ENCODE measurements around the gene VPS16. TPM values are rescaled to one million over a fixed set of nuclear protein-coding genes. Genes with fewer than 3 reads are reported as not detected.

Gene VPS16
- total and polyA plus RNA-seq, 2 of the 4 experiments (the other 2 are of a cell fraction) = 38.7 to 48.0 TPM

DNA sequence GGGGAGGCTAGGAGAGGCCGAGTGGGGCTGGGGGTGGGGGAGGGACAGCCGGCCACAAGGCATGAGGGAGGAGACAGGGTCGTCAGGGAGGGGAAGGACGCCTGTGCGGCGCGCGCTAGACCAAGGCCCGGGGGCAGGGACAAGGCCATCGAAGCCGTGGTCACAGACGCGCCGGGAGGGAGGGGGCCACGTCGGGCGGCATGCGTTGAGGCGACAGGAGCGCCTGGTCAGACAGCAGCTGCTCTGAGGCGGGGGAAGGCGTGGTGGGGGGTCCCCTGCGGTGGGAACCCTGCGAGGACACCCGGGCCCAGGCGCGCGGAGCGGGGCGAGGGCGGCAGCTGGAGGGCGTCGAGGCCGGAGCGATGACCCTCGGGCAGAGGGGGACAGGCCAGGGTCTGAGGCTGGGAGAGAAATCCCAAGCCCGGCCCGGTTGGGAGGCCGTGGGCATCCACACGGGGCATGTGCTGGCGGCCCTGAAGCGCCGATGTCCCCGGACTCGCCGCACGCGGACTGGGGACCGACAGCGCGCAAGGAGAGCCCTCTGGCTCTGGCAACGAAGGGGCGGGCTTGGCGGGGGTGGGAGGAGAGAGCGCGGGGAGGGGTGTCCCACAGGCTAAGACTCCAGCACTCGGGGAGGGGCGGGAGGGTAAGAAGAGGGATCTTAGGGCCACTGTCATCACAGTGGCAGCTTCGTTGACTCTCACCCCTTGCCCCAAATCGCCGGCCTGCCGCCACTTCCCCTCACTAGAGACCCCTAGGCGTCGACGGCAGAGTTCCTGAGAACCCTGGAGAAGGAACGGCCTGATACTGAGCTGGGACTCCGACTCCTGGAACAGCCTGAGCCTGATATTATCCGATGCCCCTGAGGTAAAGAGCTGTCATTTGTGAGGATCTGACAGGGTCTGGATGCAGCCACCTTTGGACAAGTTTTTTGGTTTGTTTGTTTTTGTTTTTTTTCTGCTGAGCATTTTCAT lies 19.4 kb upstream of the VPS16 start:
- dilution Hi-C loops (cut with HindIII; ENCODE audit: low sequenced_read_pairs, unreplicated experiment) = no loop called here

More for the DNA sequence above, 19.4 kb upstream of the VPS16 start:
- peaks cover 12% of the 10 kb centered on the region for H3K9me1 ChIP-seq (ENCODE audit: insufficient read depth, low read length)
- H3K27me3 ChIP-seq (ENCODE audit: control insufficient read depth, insufficient read depth, low read length) = no peaks in the 10 kb centered on the region
- peaks cover 27% of the 10 kb centered on the region for H3K4me1 ChIP-seq (ENCODE audit: control insufficient read depth, insufficient read depth, low read length)
- peak overlapping the region; percentile 85 for H2AK9ac ChIP-seq (replicated peaks; ENCODE audit: low read depth, low read length, poor library complexity)
- H2BK5ac ChIP-seq (ENCODE audit: low read depth, low read length, poor library complexity, severe bottlenecking) = peak overlapping the region; percentile 10
- H4K20me1 ChIP-seq (ENCODE audit: insufficient read depth, low read length) = no peaks in the 10 kb centered on the region
- ATAC-seq (ENCODE audit: low read depth) = no peak
- H3K36me3 ChIP-seq (ENCODE audit: control insufficient read depth, insufficient read depth, low read length) = no peaks in the 10 kb centered on the region
- TF ChIP-seq, protein P1, sequence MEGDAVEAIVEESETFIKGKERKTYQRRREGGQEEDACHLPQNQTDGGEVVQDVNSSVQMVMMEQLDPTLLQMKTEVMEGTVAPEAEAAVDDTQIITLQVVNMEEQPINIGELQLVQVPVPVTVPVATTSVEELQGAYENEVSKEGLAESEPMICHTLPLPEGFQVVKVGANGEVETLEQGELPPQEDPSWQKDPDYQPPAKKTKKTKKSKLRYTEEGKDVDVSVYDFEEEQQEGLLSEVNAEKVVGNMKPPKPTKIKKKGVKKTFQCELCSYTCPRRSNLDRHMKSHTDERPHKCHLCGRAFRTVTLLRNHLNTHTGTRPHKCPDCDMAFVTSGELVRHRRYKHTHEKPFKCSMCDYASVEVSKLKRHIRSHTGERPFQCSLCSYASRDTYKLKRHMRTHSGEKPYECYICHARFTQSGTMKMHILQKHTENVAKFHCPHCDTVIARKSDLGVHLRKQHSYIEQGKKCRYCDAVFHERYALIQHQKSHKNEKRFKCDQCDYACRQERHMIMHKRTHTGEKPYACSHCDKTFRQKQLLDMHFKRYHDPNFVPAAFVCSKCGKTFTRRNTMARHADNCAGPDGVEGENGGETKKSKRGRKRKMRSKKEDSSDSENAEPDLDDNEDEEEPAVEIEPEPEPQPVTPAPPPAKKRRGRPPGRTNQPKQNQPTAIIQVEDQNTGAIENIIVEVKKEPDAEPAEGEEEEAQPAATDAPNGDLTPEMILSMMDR (conservative IDR thresholded peaks at IDR 0.05; ENCODE audit: low read depth, low read length) = no peak
- TF ChIP-seq MAFK (IDR thresholded peaks at IDR 0.05; ENCODE audit: low read depth, low read length) (no peak), RCOR1 (IDR thresholded peaks at IDR 0.05; ENCODE audit: insufficient replicate concordance, low read length) (no peak), MAZ (IDR thresholded peaks at IDR 0.05; ENCODE audit: borderline replicate concordance, low read depth, low read length) (no peak), RFX5 (IDR thresholded peaks at IDR 0.05; ENCODE audit: low read depth, low read length) (no peak), NFE2L2 (IDR thresholded peaks at IDR 0.05; ENCODE audit: low read depth, low read length) (no peak), BHLHE40 (IDR thresholded peaks at IDR 0.05; ENCODE audit: low read depth, low read length) (no peak), MXI1 (IDR thresholded peaks at IDR 0.05; ENCODE audit: borderline replicate concordance, low read depth, low read length) (no peak)
- TF ChIP-seq, protein P2, sequence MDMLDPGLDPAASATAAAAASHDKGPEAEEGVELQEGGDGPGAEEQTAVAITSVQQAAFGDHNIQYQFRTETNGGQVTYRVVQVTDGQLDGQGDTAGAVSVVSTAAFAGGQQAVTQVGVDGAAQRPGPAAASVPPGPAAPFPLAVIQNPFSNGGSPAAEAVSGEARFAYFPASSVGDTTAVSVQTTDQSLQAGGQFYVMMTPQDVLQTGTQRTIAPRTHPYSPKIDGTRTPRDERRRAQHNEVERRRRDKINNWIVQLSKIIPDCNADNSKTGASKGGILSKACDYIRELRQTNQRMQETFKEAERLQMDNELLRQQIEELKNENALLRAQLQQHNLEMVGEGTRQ (IDR thresholded peaks at IDR 0.05; ENCODE audit: low read depth, low read length) = no peak
- peak overlapping the region; percentile 86; the same call in 1 of the 2 replicates for H4K5ac ChIP-seq (ENCODE audit: low read depth, low read length)
- peak overlapping the region; percentile 69 for H2AK5ac ChIP-seq (ENCODE audit: low read depth, low read length)
- POLR2A ChIA-PET (ENCODE audit: unreplicated experiment) = no interaction called here
- in situ Hi-C loops (cut with MboI; ENCODE audit: low sequenced_read_pairs) = loop anchor here (25.0 kb wide), 1 partner anchor 709 kb away; the partner anchor contains the start of gene STK35
- CTCF ChIA-PET = no interaction called here
- BruUV-seq (replicated peaks) = no TSS peak
- H3K23ac ChIP-seq (ENCODE audit: low read depth, low read length) = no peak overlapping the region
- H2AFZ ChIP-seq (replicated peaks; ENCODE audit: low read length, poor library complexity) = peak overlapping the region; percentile 91
- H3K9me3 ChIP-seq (ENCODE audit: control insufficient read depth, insufficient read depth, low read length) = no peaks in the 10 kb centered on the region
- peak overlapping the region; percentile 99 for H3K27ac ChIP-seq (ENCODE audit: insufficient read depth, low read length)
- no peak overlapping the region for H3K4me2 ChIP-seq (ENCODE audit: low read depth, low read length)
- peak overlapping the region; percentile 91 for H4K91ac ChIP-seq (ENCODE audit: insufficient read depth, low read depth, low read length)
- peak overlapping the region; percentile 45; the same call in 1 of the 3 replicates for H2BK15ac ChIP-seq (ENCODE audit: low read depth, low read length)
- peak overlapping the region; percentile 91; the same call in 1 of the 2 replicates for H3K18ac ChIP-seq (ENCODE audit: low read depth, low read length)
- no peak overlapping the region for H3K56ac ChIP-seq (ENCODE audit: extremely low read depth, insufficient read depth, low read length)
- H3K14ac ChIP-seq (replicated peaks; ENCODE audit: low read depth, low read length) = no peak overlapping the region
- no peak overlapping the region for H3K4me3 ChIP-seq (ENCODE audit: insufficient read depth, low read depth, low read length)
- WGBS, 2 experiments (ENCODE audit: extremely low coverage in 2 of 2, insufficient read length in 1 of 2) = 42% methylated on average over 24 of the region's 68 CpGs; no CpG with 5 or more reads in 1 of the 2 experiments
- H2BK20ac ChIP-seq (ENCODE audit: low read depth, low read length) = no peak overlapping the region; the same call in 1 of the 2 replicates
- H4K8ac ChIP-seq (ENCODE audit: low read depth in 2 of 2, low read length in 2 of 2) = peak overlapping the region; percentile 94 to 95; a peak in 2 of 4 replicates
- peak overlapping the region; percentile 69 for H3K4ac ChIP-seq (ENCODE audit: low read depth, low read length)
- H3K79me1 ChIP-seq (ENCODE audit: low read depth in 1 of 2, low read length in 2 of 2) = no peaks in the 10 kb centered on the region
- intact Hi-C loops (cut with micrococcal nuclease) = no loop called here
- no peak overlapping the region; the same call in 1 of the 2 replicates for H3K9ac ChIP-seq (ENCODE audit: low read depth, low read length)
- DNase-seq = no peak
- H2BK120ac ChIP-seq (ENCODE audit: low read depth, low read length) = peak overlapping the region; percentile 86
